HCT116 (cell line): ENCODE measurements around the gene SLC1A3. TPM values are rescaled to one million over a fixed set of nuclear protein-coding genes. Genes with fewer than 3 reads are reported as not detected.
"Not testable (repeated sequence)": the region's sequence is repeated elsewhere in the genome, so short reads cannot be mapped to it uniquely, and the experiment has no call there.

ENCODE experiments used
- ATAC-seq: fragments of 200-7000 bp; cut with Tn5 transposase; 2 replicates; pipeline ENCODE4 v1.9.1; 2020; ENCODE audit warnings: mild to moderate bottlenecking, moderate library complexity
- BruUV-seq: library from RNA; stranded (reverse); fragments of 400-500 nt; replicated peaks from 2 replicates; lab custom pipeline; 2021; lab: Mats Ljungman, UMichigan
- CTCF ChIA-PET: fragments of 300-600 bp; sonication (Branson Sonifier 250); formaldehyde crosslinking; loops from one replicate; lab custom pipeline; 2021; ENCODE audit warnings: antibody characterized with exemption; lab: Charles Lee
- POLR2A ChIA-PET: fragments of 300-600, 350-600 bp; sonication (Branson Sonifier 250); formaldehyde crosslinking; loops from one replicate; lab custom pipeline; 2021; ENCODE audit warnings: antibody characterized with exemption; lab: Charles Lee
- RAD21 ChIA-PET, 2 experiments: fragments of 300-600 bp; sonication (Branson Sonifier 250); formaldehyde crosslinking; loops; one replicate each; lab custom pipeline; 2023; ENCODE audit warnings: low total read pairs in 2 of 2; ENCODE audit not compliant: uncharacterized antibody in 2 of 2, unreplicated experiment in 2 of 2, low non-redundant PET in 1 of 2; lab: Charles Lee
- DNase-seq: peaks from one replicate; pipeline ENCODE4 v3.0.0-alpha.2; 2010; ENCODE audit warnings: low read depth, low spot score
- H2AFZ ChIP-seq: fragments of 200-600 bp; shearing (Covaris generic), sonication (generic); 2 replicates; pipeline ENCODE4 v1.6.1; 2017; ENCODE audit warnings: low read depth, mixed run types, mixed read lengths, antibody characterized with exemption, low read length; ENCODE audit not compliant: poor library complexity, severe bottlenecking
- H3K27ac ChIP-seq: 2 replicates; pipeline ENCODE4 v1.5.1; 2012; ENCODE audit warnings: low read depth, low read length
- H3K27me3 ChIP-seq: fragments of 200-600 bp; sonication (generic); 2 replicates; pipeline ENCODE4 v1.6.1; 2016; ENCODE audit warnings: mixed run types, low read length, mixed read lengths; ENCODE audit not compliant: insufficient read depth
- H3K36me3 ChIP-seq, 2 experiments: fragments of 200-500 bp in 1 of 2; fragments of 200-600 bp in 1 of 2; sonication (Bioruptor generic) in 1 of 2; sonication (generic) in 1 of 2; 2 replicates each; pipeline versions ENCODE4 v1.5.1 to v1.6.1; 2014 to 2016; ENCODE audit warnings: low read length in 2 of 2, inconsistent platforms in 1 of 2, mixed read lengths in 1 of 2, mixed run types in 1 of 2; ENCODE audit not compliant: insufficient read depth in 2 of 2, control insufficient read depth in 1 of 2
- H3K4me1 ChIP-seq, 2 experiments: fragments of 200-600 bp in 1 of 2; sonication (generic) in 1 of 2; 2 replicates each; pipeline versions ENCODE4 v1.5.1 to v1.6.1; 2012 to 2017; ENCODE audit warnings: low read length in 2 of 2, inconsistent platforms in 1 of 2, mild to moderate bottlenecking in 1 of 2, mixed read lengths in 1 of 2, mixed run types in 1 of 2, moderate library complexity in 1 of 2; ENCODE audit not compliant: insufficient read depth in 2 of 2, control insufficient read depth in 1 of 2
- H3K4me2 ChIP-seq: fragments of 200-600 bp; sonication (generic); 2 replicates; pipeline ENCODE4 v1.6.1; 2017; ENCODE audit warnings: mixed run types, low read length, mixed read lengths
- H3K4me3 ChIP-seq, 2 experiments: fragments of 200-600 bp in 1 of 2; sonication (generic) in 1 of 2; replicated peaks in 1 of 2; 2 replicates each; pipeline ENCODE4 v1.5.1; 2011 to 2016; ENCODE audit warnings: low read length in 2 of 2, control low read depth in 1 of 2, low read depth in 1 of 2, mild to moderate bottlenecking in 1 of 2, mixed read lengths in 1 of 2, mixed run types in 1 of 2
- H3K79me2 ChIP-seq: fragments of 200-600 bp; sonication (generic); 2 replicates; pipeline ENCODE4 v1.6.1; 2017; ENCODE audit warnings: mild to moderate bottlenecking, mixed run types, low read length, moderate library complexity, mixed read lengths; ENCODE audit not compliant: insufficient read depth
- H3K9ac ChIP-seq: fragments of 200-600 bp; sonication (generic); 2 replicates; pipeline ENCODE4 v1.6.1; 2016; ENCODE audit warnings: low read length, mixed read lengths
- H3K9me2 ChIP-seq: fragments of 200-600 bp; sonication (generic), shearing (Covaris generic); 2 replicates; pipeline ENCODE4 v1.6.1; 2017; ENCODE audit warnings: mixed run types, mild to moderate bottlenecking, moderate library complexity; ENCODE audit not compliant: insufficient read depth
- H3K9me3 ChIP-seq, 2 experiments: fragments of 200-500 bp in 1 of 2; fragments of 200-600 bp in 1 of 2; sonication (Bioruptor generic) in 1 of 2; sonication (generic) in 1 of 2; 2 replicates each; pipeline ENCODE4 v1.6.1; 2014 to 2017; ENCODE audit warnings: low read length in 2 of 2, mixed read lengths in 2 of 2, inconsistent platforms in 1 of 2, low read depth in 1 of 2, mild to moderate bottlenecking in 1 of 2, mixed run types in 1 of 2, moderate library complexity in 1 of 2; ENCODE audit not compliant: control insufficient read depth in 1 of 2, insufficient read depth in 1 of 2
- H4K20me1 ChIP-seq: fragments of 200-600 bp; sonication (generic), shearing (Covaris generic); 2 replicates; pipeline ENCODE4 v1.6.1; 2017; ENCODE audit warnings: mixed run types, mild to moderate bottlenecking, moderate library complexity; ENCODE audit not compliant: insufficient read depth
- ATF3 ChIP-seq: IDR thresholded peaks from 2 replicates; pipeline ENCODE4 v1.6.1; 2012
- CBX3 ChIP-seq: IDR thresholded peaks from 2 replicates; pipeline ENCODE4 v1.6.1; 2012; ENCODE audit warnings: low read depth
- CEBPB ChIP-seq: IDR thresholded peaks from 2 replicates; pipeline ENCODE4 v1.6.1; 2012; ENCODE audit warnings: low read depth
- EGR1 ChIP-seq: IDR thresholded peaks from 2 replicates; pipeline ENCODE4 v1.6.1; 2012; ENCODE audit warnings: low read depth
- ELF1 ChIP-seq: IDR thresholded peaks from 2 replicates; pipeline ENCODE4 v1.6.1; 2012; ENCODE audit warnings: low read depth, borderline replicate concordance
- EZH2 ChIP-seq: fragments of 200-600 bp; sonication (generic); IDR thresholded peaks from 2 replicates; pipeline ENCODE4 v1.6.1; 2017; ENCODE audit warnings: antibody characterized with exemption, mixed run types
- EZH2phosphoT487 ChIP-seq: fragments of 200-600 bp; IDR thresholded peaks from 2 replicates; pipeline ENCODE4 v1.6.1; 2018; ENCODE audit warnings: antibody characterized with exemption, borderline replicate concordance
- JUND ChIP-seq: IDR thresholded peaks from 2 replicates; pipeline ENCODE4 v1.6.1; 2012
- POLR2A ChIP-seq: IDR thresholded peaks from 2 replicates; pipeline ENCODE4 v1.7.0; 2011; ENCODE audit warnings: borderline replicate concordance; ENCODE audit not compliant: insufficient read depth, insufficient read length; ENCODE audit errors: extremely low read depth
- POLR2AphosphoS5 ChIP-seq: IDR thresholded peaks from 2 replicates; pipeline ENCODE4 v1.6.1; 2011; ENCODE audit warnings: mild to moderate bottlenecking, low read depth, low read length, moderate library complexity
- REST ChIP-seq: IDR thresholded peaks from 2 replicates; pipeline ENCODE4 v1.6.1; 2012; ENCODE audit warnings: low read depth
- SIN3A ChIP-seq: IDR thresholded peaks from 2 replicates; pipeline ENCODE4 v1.6.1; 2012; ENCODE audit warnings: low read depth
- SP1 ChIP-seq: IDR thresholded peaks from 2 replicates; pipeline ENCODE4 v1.6.1; 2012; ENCODE audit warnings: low read depth
- SRF ChIP-seq: IDR thresholded peaks from 2 replicates; pipeline ENCODE4 v1.6.1; 2012; ENCODE audit warnings: low read depth
- TCF7L2 ChIP-seq: IDR thresholded peaks from 2 replicates; pipeline ENCODE4 v1.7.0; 2011; ENCODE audit warnings: borderline replicate concordance, inconsistent platforms; ENCODE audit not compliant: insufficient read depth, insufficient read length; ENCODE audit errors: extremely low read depth
- ZFX ChIP-seq: fragments of 450-650 bp; IDR thresholded peaks from 2 replicates; pipeline ENCODE4 v1.6.1; 2017
- intact Hi-C: fragments of 100-400 bp; cut with micrococcal nuclease; formaldehyde crosslinking; loops from 2 replicates; pipeline ENCODE4 v1.10.0; 2022
- total RNA-seq: library from RNA; stranded (reverse); gene quantifications from one replicate; pipeline ENCODE4 v1.2.1, GENCODE V29; 2021; ENCODE audit not compliant: unreplicated experiment

The SLC1A3 gene
- total RNA-seq, 1 experiment from 2014 or later, result 12.9 TPM

- DNase-seq, result no peak
- no peak overlapping the region for H2AFZ ChIP-seq
- POLR2A ChIA-PET, result no interaction called here
- TF ChIP-seq ZFX (no peak), POLR2AphosphoS5 (no peak), EZH2 (no peak), SIN3A (no peak), ELF1 (no peak), ATF3 (no peak), CEBPB (no peak), EZH2phosphoT487 (no peak), SP1 (no peak), SRF (no peak), CBX3 (no peak), JUND (no peak), POLR2A (no peak), EGR1 (no peak), REST (no peak), TCF7L2 (no peak)
- H3K79me2 ChIP-seq, result no peaks in the 10 kb centered on the region
- H3K9me3 ChIP-seq, result no peaks in the 10 kb centered on the region
- no peaks in the 10 kb centered on the region for H3K9me2 ChIP-seq
- H3K36me3 ChIP-seq, result no peaks in the 10 kb centered on the region
- H3K27me3 ChIP-seq, result no peaks in the 10 kb centered on the region
- no peak overlapping the region for H3K9ac ChIP-seq
- H3K27ac ChIP-seq, result no peak overlapping the region
- H3K4me2 ChIP-seq, result no peak overlapping the region
- no TSS peak for BruUV-seq
- H3K4me1 ChIP-seq, result peaks cover 0 to 7% of the 10 kb centered on the region in 2 experiments; a peak in 3 of 4 replicates
- intact Hi-C loops, result no loop called here
- RAD21 ChIA-PET, result no interaction called here
- H4K20me1 ChIP-seq, result no peaks in the 10 kb centered on the region
- no peak for ATAC-seq
- CTCF ChIA-PET, result no interaction called here
- H3K4me3 ChIP-seq, result no peak overlapping the region
Measured at GRCh38 chr5:36576721-36577120, 29.7 kb upstream of the SLC1A3 start.

- RAD21 ChIA-PET, H3K4me2 ChIP-seq, H3K9me2 ChIP-seq, H2AFZ ChIP-seq, H3K9me3 ChIP-seq, H3K79me2 ChIP-seq, H3K36me3 ChIP-seq, ATAC-seq, BruUV-seq, H3K27me3 ChIP-seq, H3K9ac ChIP-seq, H3K27ac ChIP-seq, H4K20me1 ChIP-seq, POLR2A ChIA-PET, H3K4me3 ChIP-seq, intact Hi-C loops, H3K4me1 ChIP-seq, DNase-seq, CTCF ChIA-PET: not testable (repeated sequence)
Measured at GRCh38 chr5:36579858-36580257, 26.5 kb upstream of the SLC1A3 start.
